Pulmonary artery endothelial cell (primary cell): ENCODE data around the gene C22orf31. TPM values are rescaled to one million over a fixed set of nuclear protein-coding genes. Genes with fewer than 3 reads are reported as not detected.

Experiments
- DNase-seq: peaks from one replicate; pipeline ENCODE4 v3.0.0-alpha.2; 2011; ENCODE audit warnings: low read depth, low spot score
- total RNA-seq: library from RNA; depleted of rRNA; stranded (reverse); fragments of >200 nt; gene quantifications from 2 replicates; pipeline ENCODE4 v1.2.3, GENCODE V29; 2014

C22orf31 gene
- total RNA-seq, 1 donor from 2014 or later: not detected

GRCh38 chr22:29029202-29030000 lies 32.2 kb downstream of the C22orf31 start:
- DNase-seq: no peak

GRCh38 chr22:29028468-29028867 lies 33.2 kb downstream of the C22orf31 start:
- DNase-seq: no peak

- DNase-seq: no peak
These were observed 35.1 kb downstream of the C22orf31 start for GRCh38 chr22:29026579-29026978.

- DNase-seq: no peak
These were observed 38.3 kb downstream of the C22orf31 start for GRCh38 chr22:29023172-29023796.

- no peak for DNase-seq
These were observed 39.4 kb downstream of the C22orf31 start for GRCh38 chr22:29022101-29022817.

GRCh38 chr22:29018293-29019189 lies 43.1 kb downstream of the C22orf31 start:
- DNase-seq: no peak

GRCh38 chr22:29016067-29016938 lies 45.3 kb downstream of the C22orf31 start:
- no peak for DNase-seq

- no peak for DNase-seq
These were observed 46.9 kb downstream of the C22orf31 start for GRCh38 chr22:29014773-29015172.

GRCh38 chr22:29014293-29014692 lies 47.3 kb downstream of the C22orf31 start:
- DNase-seq: no peak

- DNase-seq: no peak
These were observed 48.7 kb downstream of the C22orf31 start for GRCh38 chr22:29012952-29013351.

- DNase-seq: no peak
These were observed 49.6 kb downstream of the C22orf31 start for GRCh38 chr22:29012101-29012433.

- no peak for DNase-seq
These were observed 50.2 kb downstream of the C22orf31 start for GRCh38 chr22:29011240-29012100.

GRCh38 chr22:29009148-29009547 lies 52.5 kb downstream of the C22orf31 start:
- DNase-seq: no peak

Other genes starting within 250 kb of the C22orf31 start
- gene ZNRF3, start 178.3 kb downstream of the C22orf31 start, total RNA-seq: 3.3 and 3.8 TPM in 2 replicates
- gene KREMEN1, start 11.2 kb upstream of the C22orf31 start, total RNA-seq: 0.53 and 0.60 TPM in 2 replicates
- not detected in 2 replicates for gene EMID1, start 144.1 kb upstream of the C22orf31 start, total RNA-seq
- gene RHBDD3, start 206.2 kb upstream of the C22orf31 start, total RNA-seq: 18.9 and 21.6 TPM in 2 replicates
- gene EWSR1, start 206.4 kb upstream of the C22orf31 start, total RNA-seq: 220 TPM in 2 replicates
- gene GAS2L1, start 244.8 kb upstream of the C22orf31 start, total RNA-seq: 16.5 and 22.4 TPM in 2 replicates